ENCODE data around the gene AMN1.
"Not testable (repeated sequence)": the region's sequence is repeated elsewhere in the genome, so short reads cannot be mapped to it uniquely, and the experiment has no call there.

Gene AMN1

GRCh38 chr12:31722580-31722979 lies 6.2 kb downstream of the AMN1 start:
- DNase-seq (ENCODE audit: low read depth) = no peak
- TF ChIP-seq CTCF (conservative IDR thresholded peaks at IDR 0.05; ENCODE audit: low read depth, low read length) = no peak
- no peak overlapping the region for H3K4me3 ChIP-seq (ENCODE audit: low read length)

- H3K4me3 ChIP-seq (ENCODE audit: low read length); DNase-seq (ENCODE audit: low read depth): not testable (repeated sequence)
Measured at GRCh38 chr12:31718542-31719198, 10.2 kb downstream of the AMN1 start.

GRCh38 chr12:31716998-31717397 lies 11.8 kb downstream of the AMN1 start:
- DNase-seq (ENCODE audit: low read depth); H3K4me3 ChIP-seq (ENCODE audit: low read length): not testable (repeated sequence)

- H3K4me3 ChIP-seq (ENCODE audit: low read length) = no peak overlapping the region
- no peak for TF ChIP-seq CTCF (conservative IDR thresholded peaks at IDR 0.05; ENCODE audit: low read depth, low read length)
- DNase-seq (ENCODE audit: low read depth) = no peak
Measured at GRCh38 chr12:31715283-31715825, 13.5 kb downstream of the AMN1 start.

- no peak overlapping the region for H3K4me3 ChIP-seq (ENCODE audit: low read length)
- no peak for DNase-seq (ENCODE audit: low read depth)
- TF ChIP-seq CTCF (conservative IDR thresholded peaks at IDR 0.05; ENCODE audit: low read depth, low read length) = no peak
Measured at GRCh38 chr12:31714406-31715271, 14.2 kb downstream of the AMN1 start.

- no peak overlapping the region for H3K4me3 ChIP-seq (ENCODE audit: low read length)
- TF ChIP-seq CTCF (conservative IDR thresholded peaks at IDR 0.05; ENCODE audit: low read depth, low read length) = no peak
- DNase-seq (ENCODE audit: low read depth) = no peak
Measured at GRCh38 chr12:31712877-31713276, 15.9 kb downstream of the AMN1 start.

- DNase-seq (ENCODE audit: low read depth) = no peak
- no peak overlapping the region for H3K4me3 ChIP-seq (ENCODE audit: low read length)
- no peak for TF ChIP-seq CTCF (conservative IDR thresholded peaks at IDR 0.05; ENCODE audit: low read depth, low read length)
Measured at GRCh38 chr12:31710021-31710818, 18.6 kb downstream of the AMN1 start.

- not testable (repeated sequence) for DNase-seq (ENCODE audit: low read depth); H3K4me3 ChIP-seq (ENCODE audit: low read length)
Measured at GRCh38 chr12:31708118-31708517, 20.7 kb downstream of the AMN1 start.

Measured in retinal pigment epithelial cell (primary cell).